Muscle of arm (tissue), 12 donors: ENCODE results near the gene SDK2. TPM values are rescaled to one million over a fixed set of nuclear protein-coding genes. Genes with fewer than 3 reads are reported as not detected.

Experiments used
- DNase-seq: peaks from one replicate; pipeline ENCODE4 v3.0.0-alpha.2; 2013
- polyA plus RNA-seq, 12 donors: library from polyadenylated mRNA; unstranded; fragments of 120-200 nt; gene quantifications; one replicate each; pipeline ENCODE4 v1.2.1, GENCODE V29; 2013; ENCODE audit not compliant: insufficient read length in 12 of 12

The SDK2 gene
- polyA plus RNA-seq, 12 donors: 14.0 to 38.3 (median 28.7) TPM

GRCh38 chr17:73368085-73368631, 276.1 kb downstream of the SDK2 start:
- no peak for DNase-seq

- DNase-seq: peak; percentile 38
Observed at GRCh38 chr17:73365906-73366623, 278.2 kb downstream of the SDK2 start.

- DNase-seq: peak; percentile 17
Observed at GRCh38 chr17:73365301-73365874, 278.9 kb downstream of the SDK2 start.

- no peak for DNase-seq
Observed at GRCh38 chr17:73364155-73364522, 280.1 kb downstream of the SDK2 start.

GRCh38 chr17:73363442-73364154, 280.6 kb downstream of the SDK2 start:
- DNase-seq: no peak

- DNase-seq: no peak
Observed at GRCh38 chr17:73362697-73363096, 281.5 kb downstream of the SDK2 start.

- no peak for DNase-seq
Observed at GRCh38 chr17:73360961-73361761, 283.1 kb downstream of the SDK2 start.

GRCh38 chr17:73359987-73360410, 284.2 kb downstream of the SDK2 start:
- DNase-seq: no peak

- DNase-seq: no peak
Observed at GRCh38 chr17:73359352-73359751, 284.9 kb downstream of the SDK2 start.

GRCh38 chr17:73358668-73359067, 285.6 kb downstream of the SDK2 start:
- no peak for DNase-seq

GRCh38 chr17:73357981-73358380, 286.3 kb downstream of the SDK2 start:
- no peak for DNase-seq

- no peak for DNase-seq
Observed at GRCh38 chr17:73357318-73357717, 286.9 kb downstream of the SDK2 start.

- DNase-seq: no peak
Observed at GRCh38 chr17:73356561-73357170, 287.6 kb downstream of the SDK2 start.

GRCh38 chr17:73354423-73355284, 289.6 kb downstream of the SDK2 start:
- DNase-seq: no peak

GRCh38 chr17:73352261-73352660, 292.0 kb downstream of the SDK2 start:
- no peak for DNase-seq

- DNase-seq: no peak
Observed at GRCh38 chr17:73351764-73352163, 292.5 kb downstream of the SDK2 start.

GRCh38 chr17:73350864-73351263, 293.4 kb downstream of the SDK2 start:
- DNase-seq: no peak

GRCh38 chr17:73349647-73350046, 294.6 kb downstream of the SDK2 start:
- no peak for DNase-seq

- peak; percentile 60 for DNase-seq
Observed at GRCh38 chr17:73349138-73349537, 295.1 kb downstream of the SDK2 start.

- no peak for DNase-seq
Observed at GRCh38 chr17:73348829-73349095, 295.5 kb downstream of the SDK2 start.
